ENCODE measurements around the gene FARP2. TPM values are rescaled to one million over a fixed set of nuclear protein-coding genes. Genes with fewer than 3 reads are reported as not detected.
A peak's percentile ranks its signal among the peaks of the same experiment; 100 is the strongest.

FARP2 gene
- total and polyA plus RNA-seq, 2 of the 13 experiments (the other 11 are each of a cell fraction or from before 2014, with no cell fraction given): 28.0 to 45.4 TPM

GRCh38 chr2:241355983-241356870 is at the start of gene FARP2 (continued):
- no peak for TF ChIP-seq AHDC1 (CRISPR knock-in tag; IDR thresholded peaks at IDR 0.05; ENCODE audit: borderline replicate concordance)
- peak; percentile 81 for TF ChIP-seq MXD1 (CRISPR knock-in tag; IDR thresholded peaks at IDR 0.05)
- no peak; the same call in 1 of the 2 replicates for TF ChIP-seq SIX4 (CRISPR knock-in tag; IDR thresholded peaks at IDR 0.05)
- no peak for TF ChIP-seq ZBTB34 (CRISPR knock-in tag; IDR thresholded peaks at IDR 0.05)
- no peak for TF ChIP-seq FOXP4 (CRISPR knock-in tag; IDR thresholded peaks at IDR 0.05)
- TF ChIP-seq GFI1 (CRISPR knock-in tag; IDR thresholded peaks at IDR 0.05; ENCODE audit: borderline replicate concordance): peak; percentile 99
- no peak for TF ChIP-seq NCOA2 (CRISPR knock-in tag; IDR thresholded peaks at IDR 0.05)
- TF ChIP-seq GRHL1 (CRISPR knock-in tag; conservative IDR thresholded peaks at IDR 0.05): no peak
- no peak for TF ChIP-seq PAX8 (CRISPR knock-in tag; IDR thresholded peaks at IDR 0.05; ENCODE audit: borderline replicate concordance)
- no peak for TF ChIP-seq SMYD3 (CRISPR knock-in tag; IDR thresholded peaks at IDR 0.05)
- TF ChIP-seq MED13 (CRISPR knock-in tag; IDR thresholded peaks at IDR 0.05): no peak
- no peak for TF ChIP-seq SP5 (CRISPR knock-in tag; IDR thresholded peaks at IDR 0.05; ENCODE audit: borderline replicate concordance, low read depth)
- TF ChIP-seq E2F1 (CRISPR knock-in tag; IDR thresholded peaks at IDR 0.05): no peak

All from HepG2 (cell line).